GM23338 (cell line): ENCODE results near the gene C2orf68. TPM values are rescaled to one million over a fixed set of nuclear protein-coding genes. Genes with fewer than 3 reads are reported as not detected.

Source experiments
- ATAC-seq: fragments of 200-7000 bp; cut with Tn5 transposase; 3 replicates; pipeline ENCODE4 v1.9.1; 2020
- DNase-seq: peaks from one replicate; pipeline ENCODE4 v3.0.0-alpha.2; 2015; ENCODE audit warnings: low spot score
- H2AFZ ChIP-seq: fragments of 200-600 bp; sonication (generic); 2 replicates; pipeline ENCODE4 v1.8.0; 2016; ENCODE audit warnings: antibody characterized with exemption, mild to moderate bottlenecking, moderate library complexity
- H3F3A ChIP-seq: fragments of 200-600 bp; sonication (generic); replicated peaks from 2 replicates; pipeline ENCODE4 v1.8.0; 2017; ENCODE audit warnings: antibody characterized with exemption, mixed run types, low read depth
- H3K27ac ChIP-seq: fragments of 200-600 bp; sonication (generic); 2 replicates; pipeline ENCODE4 v1.6.1; 2016; ENCODE audit warnings: low read depth
- H3K27me3 ChIP-seq: fragments of 200-600 bp; sonication (generic); 2 replicates; pipeline ENCODE4 v1.8.0; 2016; ENCODE audit warnings: mild to moderate bottlenecking, mixed run types, moderate library complexity; ENCODE audit not compliant: insufficient read depth
- H3K36me3 ChIP-seq: fragments of 200-600 bp; sonication (generic); 2 replicates; pipeline ENCODE4 v1.8.0; 2016; ENCODE audit warnings: mild to moderate bottlenecking; ENCODE audit not compliant: insufficient read depth
- H3K4me1 ChIP-seq: fragments of 200-600 bp; sonication (generic); 2 replicates; pipeline ENCODE4 v1.8.0; 2016; ENCODE audit warnings: mild to moderate bottlenecking, moderate library complexity; ENCODE audit not compliant: insufficient read depth
- H3K4me2 ChIP-seq: fragments of 200-600 bp; sonication (generic); 2 replicates; pipeline ENCODE4 v1.7.1; 2017; ENCODE audit warnings: mixed run types
- H3K4me3 ChIP-seq: fragments of 200-600 bp; sonication (generic); 2 replicates; pipeline ENCODE4 v1.6.1; 2016; ENCODE audit warnings: mixed run types
- H3K79me2 ChIP-seq: fragments of 200-600 bp; sonication (generic); replicated peaks from 2 replicates; pipeline ENCODE4 v1.8.0; 2017; ENCODE audit warnings: mild to moderate bottlenecking; ENCODE audit not compliant: insufficient read depth
- H3K9me2 ChIP-seq: fragments of 200-600 bp; sonication (generic); 2 replicates; pipeline ENCODE4 v1.8.0; 2017; ENCODE audit not compliant: insufficient read depth
- H4K20me1 ChIP-seq: fragments of 200-600 bp; sonication (generic); replicated peaks from 2 replicates; pipeline ENCODE4 v1.8.0; 2017; ENCODE audit warnings: mild to moderate bottlenecking; ENCODE audit not compliant: insufficient read depth
- H3K27ac Mint-ChIP-seq: 2 replicates; pipeline ENCODE4 v1.8.0; 2020; ENCODE audit warnings: inconsistent platforms, mild to moderate bottlenecking, moderate library complexity, mixed read lengths
- H3K27me3 Mint-ChIP-seq: 3 replicates; pipeline ENCODE4 v1.8.0; 2022; ENCODE audit warnings: low read depth, mild to moderate bottlenecking, moderate library complexity, mixed read lengths, inconsistent platforms; ENCODE audit not compliant: insufficient read depth, poor library complexity
- H3K36me3 Mint-ChIP-seq: 3 replicates; pipeline ENCODE4 v1.8.0; 2021; ENCODE audit warnings: low read depth, mild to moderate bottlenecking, inconsistent platforms, moderate library complexity, mixed read lengths
- H3K4me1 Mint-ChIP-seq: 3 replicates; pipeline ENCODE4 v1.8.0; 2020; ENCODE audit warnings: mild to moderate bottlenecking, inconsistent platforms, mixed read lengths
- H3K4me3 Mint-ChIP-seq: 3 replicates; pipeline ENCODE4 v1.8.0; 2021; ENCODE audit warnings: moderate library complexity, mild to moderate bottlenecking, inconsistent platforms, mixed read lengths
- H3K9me3 Mint-ChIP-seq: 3 replicates; pipeline ENCODE4 v1.8.0; 2020; ENCODE audit warnings: moderate library complexity, mild to moderate bottlenecking, inconsistent platforms, mixed read lengths
- CREB1 ChIP-seq: fragments of 250-450 bp; sonication (Bioruptor Pico); IDR thresholded peaks from 2 replicates; pipeline ENCODE4 v1.5.0; 2020; ENCODE audit warnings: low read depth, mild to moderate bottlenecking, moderate library complexity
- EZH2 ChIP-seq: fragments of 200-600 bp; sonication (generic); IDR thresholded peaks from one replicate; pipeline ENCODE4 v1.8.0; 2017; ENCODE audit warnings: antibody characterized with exemption, mild to moderate bottlenecking, low read depth; ENCODE audit not compliant: unreplicated experiment
- JUNB ChIP-seq: IDR thresholded peaks from one replicate; pipeline ENCODE4 v1.6.1; 2016; ENCODE audit warnings: antibody characterized with exemption; ENCODE audit not compliant: unreplicated experiment
- NANOG ChIP-seq: IDR thresholded peaks from 2 replicates; pipeline ENCODE4 v1.6.1; 2016; ENCODE audit warnings: antibody characterized with exemption, borderline replicate concordance
- POLR2AphosphoS5 ChIP-seq: IDR thresholded peaks from 2 replicates; pipeline ENCODE4 v1.6.1; 2016; ENCODE audit warnings: antibody characterized with exemption, low read depth
- STAT1 ChIP-seq: IDR thresholded peaks from one replicate; pipeline ENCODE4 v1.6.1; 2016; ENCODE audit warnings: antibody characterized with exemption; ENCODE audit not compliant: unreplicated experiment
- ZNF114 ChIP-seq: fragments of 250-450 bp; sonication (Bioruptor Pico); IDR thresholded peaks from 2 replicates; pipeline ENCODE4 v1.5.0; 2020; ENCODE audit warnings: mild to moderate bottlenecking, moderate library complexity
- ZNF331 ChIP-seq: fragments of 250-450 bp; sonication (Bioruptor Pico); IDR thresholded peaks from 2 replicates; pipeline ENCODE4 v1.5.0; 2020; ENCODE audit warnings: low read depth, mild to moderate bottlenecking, moderate library complexity
- ZNF462 ChIP-seq: fragments of 250-450 bp; sonication (Bioruptor Pico); IDR thresholded peaks from 2 replicates; pipeline ENCODE4 v1.5.0; 2020; ENCODE audit warnings: mild to moderate bottlenecking, moderate library complexity
- polyA plus RNA-seq: library from polyadenylated mRNA; unstranded; fragments of >200 nt; fragmentation: Nextera tagmentation; extraction: Ambion mirVana; gene quantifications from 2 replicates; pipeline ENCODE4 v1.2.1, GENCODE V29; 2016
- total RNA-seq: library from RNA; depleted of rRNA; stranded (reverse); fragments of >200 nt; shearing (Covaris generic); gene quantifications from 2 replicates; pipeline ENCODE4 v1.2.3, GENCODE V29; 2014

Gene C2orf68
- total and polyA plus RNA-seq, 2 experiments from 2014 or later: 26.8 to 76.4 TPM

- Mint-ChIP-seq H3K36me3 (peaks cover 3% of the 10 kb centered on the region; the same call in 1 of the 3 replicates), H3K9me3 (0 out of 3 replicates have a peak, but pooled peaks cover 3% of the 10 kb centered on the region), H3K4me1 (peaks cover 8% of the 10 kb centered on the region), H3K4me3 (no peak overlapping the region), H3K27me3 (peaks cover 25% of the 10 kb centered on the region), H3K27ac (no peak overlapping the region)
- H3K27ac ChIP-seq: no peak overlapping the region
- TF ChIP-seq POLR2AphosphoS5: no peak
- TF ChIP-seq ZNF114 (CRISPR knock-in tag): no peak
- TF ChIP-seq ZNF462 (CRISPR knock-in tag): no peak
- no peak for TF ChIP-seq CREB1 (CRISPR knock-in tag)
- no peak for TF ChIP-seq JUNB
- TF ChIP-seq NANOG: no peak
- no peak for TF ChIP-seq ZNF331
- TF ChIP-seq EZH2: no peak
- TF ChIP-seq STAT1: no peak
- no peaks in the 10 kb centered on the region for H3K9me2 ChIP-seq
- H3K79me2 ChIP-seq: no peaks in the 10 kb centered on the region
- no peak overlapping the region for H2AFZ ChIP-seq
- ATAC-seq (no peak), DNase-seq (no peak)
- H4K20me1 ChIP-seq: no peaks in the 10 kb centered on the region
- no peak overlapping the region for H3K4me3 ChIP-seq
- peaks cover 7% of the 10 kb centered on the region; the same call in 1 of the 2 replicates for H3K4me1 ChIP-seq
- H3F3A ChIP-seq: 0 out of 2 replicates have a peak, but pooled peaks cover 3% of the 10 kb centered on the region
- no peaks in the 10 kb centered on the region for H3K36me3 ChIP-seq
- H3K27me3 ChIP-seq: peaks cover 29% of the 10 kb centered on the region
- no peak overlapping the region for H3K4me2 ChIP-seq
Observed at GRCh38 chr2:85588236-85588635, 23.6 kb downstream of the C2orf68 start.
